Spinal cord (tissue), 10 donors: ENCODE results near the gene THUMPD1. TPM values are rescaled to one million over a fixed set of nuclear protein-coding genes. Genes with fewer than 3 reads are reported as not detected.
"Not testable (repeated sequence)": the region's sequence is repeated elsewhere in the genome, so short reads cannot be mapped to it uniquely, and the experiment has no call there.

ENCODE experiments used
- DNase-seq, 6 donors: peaks; one replicate each; pipeline versions ENCODE4 v3.0.0 to v3.0.0-alpha.2; 2013 to 2015; ENCODE audit warnings: low spot score in 6 of 6, low read depth in 4 of 6
- H3K27ac ChIP-seq: one replicate; pipeline ENCODE4 v1.5.1; 2013; ENCODE audit warnings: low read depth, low read length, control low read depth
- H3K27me3 ChIP-seq: one replicate; pipeline ENCODE4 v1.6.1; 2013; ENCODE audit warnings: low read length; ENCODE audit not compliant: control insufficient read depth, insufficient read depth
- H3K36me3 ChIP-seq: one replicate; pipeline ENCODE4 v1.6.1; 2013; ENCODE audit warnings: low read length; ENCODE audit not compliant: control insufficient read depth, insufficient read depth
- H3K4me1 ChIP-seq: one replicate; pipeline ENCODE4 v1.6.1; 2013; ENCODE audit warnings: low read length; ENCODE audit not compliant: control insufficient read depth, insufficient read depth
- H3K4me3 ChIP-seq: one replicate; pipeline ENCODE4 v1.5.1; 2013; ENCODE audit warnings: low read depth, low read length, control low read depth
- H3K9me3 ChIP-seq: one replicate; pipeline ENCODE4 v1.6.1; 2013; ENCODE audit warnings: low read length; ENCODE audit not compliant: control insufficient read depth, insufficient read depth
- WGBS: methylation state at CpG from one replicate; pipeline ENCODE4 v1.1.5; 2013; ENCODE audit warnings: missing lambda C conversion rate; ENCODE audit not compliant: insufficient coverage; 5-methylcytosine and 5-hydroxymethylcytosine counted together
- polyA plus RNA-seq, 2 donors: library from polyadenylated mRNA; unstranded; fragments of 120-200 nt; gene quantifications; one replicate each; pipeline ENCODE4 v1.2.1, GENCODE V29; 2013; ENCODE audit not compliant: insufficient read length in 2 of 2
- total RNA-seq, 2 donors: library from RNA; depleted of rRNA in 1 of 2; stranded (reverse); fragments of 120-200 nt in 1 of 2; fragments of >200 nt in 1 of 2; gene quantifications; one replicate each; pipeline versions ENCODE4 v1.2.3 to v1.2.4, GENCODE V29; 2013 to 2014
- donor health status: healthy.

THUMPD1 gene
- total and polyA plus RNA-seq, 4 donors, result 36.7 to 58.9 (median 44.7) TPM

DNA sequence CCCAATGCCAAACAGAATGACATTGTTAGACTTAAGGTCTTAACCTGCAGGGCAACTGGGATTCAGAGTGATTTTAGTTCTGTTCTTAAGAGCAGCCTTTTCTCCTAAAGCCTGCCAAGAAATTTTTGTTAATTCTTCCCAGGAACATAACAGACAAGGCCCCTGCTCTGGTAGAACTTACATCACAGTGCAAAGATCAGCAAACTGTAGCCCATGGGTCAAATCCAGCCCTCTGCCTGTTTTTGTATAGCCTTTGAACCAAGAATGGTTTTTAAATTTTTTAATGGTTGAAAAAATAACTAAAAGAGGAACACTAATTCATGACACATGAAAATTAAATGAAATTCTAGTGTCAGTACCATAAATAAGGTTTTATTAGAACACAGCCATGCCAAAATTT lies 26.0 kb upstream of the THUMPD1 start:
- Histone ChIP-seq H3K4me1 (no peaks in the 10 kb centered on the region), H3K9me3 (no peaks in the 10 kb centered on the region), H3K4me3 (no peak overlapping the region), H3K27me3 (no peaks in the 10 kb centered on the region), H3K27ac (no peak overlapping the region), H3K36me3 (no peaks in the 10 kb centered on the region)
- DNase-seq, result no peak

DNA sequence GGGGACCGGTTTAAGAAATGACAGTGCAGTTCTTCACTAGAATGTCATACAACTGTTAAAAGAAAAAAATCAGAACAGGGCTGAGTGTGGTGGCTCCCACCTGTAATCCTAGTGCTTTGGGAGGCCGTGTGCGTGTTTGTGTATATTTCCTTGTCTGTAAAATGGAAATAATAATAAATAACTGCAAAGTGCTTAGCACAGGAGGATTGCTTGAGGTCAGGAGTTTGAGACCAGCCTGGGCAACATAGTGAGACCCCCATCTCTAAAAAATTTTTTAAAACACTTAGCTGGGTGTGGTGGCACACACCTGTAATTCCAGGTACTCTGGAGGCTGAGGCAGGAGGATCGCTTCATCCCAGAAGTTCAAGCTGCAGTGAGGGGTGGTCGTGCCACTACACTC lies 24.7 kb upstream of the THUMPD1 start:
- Histone ChIP-seq H3K9me3 (no peaks in the 10 kb centered on the region), H3K36me3 (no peaks in the 10 kb centered on the region), H3K4me1 (no peaks in the 10 kb centered on the region), H3K27me3 (no peaks in the 10 kb centered on the region), H3K4me3 (no peak overlapping the region), H3K27ac (no peak overlapping the region)
- no peak for DNase-seq
- no CpG with 5 or more reads among the region's 5 CpGs for WGBS

DNA sequence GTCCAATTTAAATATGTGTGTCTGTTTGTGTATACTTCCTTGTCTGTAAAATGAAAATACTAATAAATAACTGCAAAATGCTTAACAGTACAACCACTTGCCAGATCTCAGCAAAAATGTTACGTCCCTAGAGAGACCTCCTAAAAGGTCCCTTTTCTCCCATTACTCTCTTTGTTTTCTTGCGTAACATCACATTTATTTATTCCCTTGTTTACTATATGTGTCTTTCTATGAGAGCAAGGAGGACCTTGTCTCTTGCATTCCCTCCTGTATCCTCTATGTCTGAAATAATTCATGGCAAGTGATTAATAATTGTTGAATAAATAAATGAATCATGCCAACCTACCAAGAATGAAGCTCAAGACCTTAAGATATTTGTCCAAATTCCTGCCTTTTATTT lies 24.1 kb upstream of the THUMPD1 start:
- H3K27ac ChIP-seq, result no peak overlapping the region
- no peaks in the 10 kb centered on the region for H3K27me3 ChIP-seq
- no peaks in the 10 kb centered on the region for H3K9me3 ChIP-seq
- no peak overlapping the region for H3K4me3 ChIP-seq
- no peak for DNase-seq
- WGBS, result no CpG with 5 or more reads among the region's 2 CpGs
- no peaks in the 10 kb centered on the region for H3K4me1 ChIP-seq
- no peaks in the 10 kb centered on the region for H3K36me3 ChIP-seq

DNA sequence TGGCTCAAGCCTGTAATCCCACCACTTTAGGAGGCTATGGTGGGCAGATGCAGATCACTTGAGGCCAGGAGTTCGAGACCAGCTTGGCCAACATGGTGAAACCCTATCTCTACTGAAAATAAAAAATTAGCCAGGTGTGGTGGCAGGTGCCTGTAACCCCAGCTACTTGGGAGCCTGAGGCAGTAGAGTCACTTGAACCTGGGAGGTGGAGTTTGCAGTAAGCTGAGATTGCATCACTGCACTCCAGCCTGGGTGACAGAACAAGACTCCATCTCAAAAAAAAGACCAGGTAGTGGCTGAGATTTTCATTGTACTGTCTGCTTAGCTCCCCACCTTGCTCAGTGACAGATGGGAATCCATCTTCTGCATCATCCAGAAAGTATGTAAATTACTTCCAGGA lies 22.8 kb upstream of the THUMPD1 start:
- H3K4me3 ChIP-seq, H3K27me3 ChIP-seq, H3K27ac ChIP-seq, H3K9me3 ChIP-seq, H3K36me3 ChIP-seq, H3K4me1 ChIP-seq, DNase-seq: not testable (repeated sequence)
- WGBS, result no CpG with 5 or more reads among the region's 1 CpG

DNA sequence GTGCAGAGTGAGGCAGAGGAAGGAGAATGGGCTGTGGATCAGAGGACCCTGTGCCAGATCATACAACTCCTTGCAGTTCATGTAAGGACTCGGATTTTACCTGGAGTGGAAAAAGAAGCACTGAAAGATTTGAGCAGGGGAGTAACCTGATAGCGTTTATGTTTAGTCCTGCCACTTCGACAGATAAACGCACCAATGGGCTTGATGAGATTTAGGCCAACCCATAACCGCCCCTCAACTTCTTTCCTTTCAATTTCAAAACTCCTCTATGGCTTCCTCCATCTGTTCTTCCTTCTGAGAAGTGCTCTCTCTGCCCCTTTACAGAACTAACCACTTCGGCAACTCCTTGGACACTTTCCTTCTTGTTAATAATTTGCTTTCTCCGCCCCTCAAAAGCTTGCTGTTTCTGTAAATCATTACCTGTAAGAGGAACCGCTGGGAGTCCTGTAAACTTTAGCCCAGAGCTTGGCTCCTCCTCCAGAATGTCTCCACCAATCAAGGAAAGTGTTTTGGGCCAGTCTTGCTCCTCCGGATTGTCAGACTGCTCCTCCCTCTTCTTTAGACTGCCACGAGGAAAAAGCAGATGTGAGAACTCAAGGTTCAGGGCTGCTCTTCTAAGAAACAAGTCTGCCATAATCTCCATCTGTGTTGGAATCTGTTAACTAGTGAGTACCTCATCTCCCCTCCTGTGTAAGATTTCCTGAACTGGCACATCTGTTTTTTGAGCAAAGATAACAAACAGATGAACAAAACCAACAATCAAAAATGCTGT lies 22.0 kb upstream of the THUMPD1 start, which contains the start of gene ACSM3:
ACSM3 (plus strand) TSS at position 554 of the 772 bp plus-strand sequence. CDS start 6,021 bp downstream, outside the sequence.
- Histone ChIP-seq H3K9me3 (no peaks in the 10 kb centered on the region), H3K27ac (no peak within 1 kb of the TSS), H3K4me3 (peak within 1 kb of the TSS; percentile 40), H3K27me3 (no peaks in the 10 kb centered on the region), H3K4me1 (no peaks in the 10 kb centered on the region), H3K36me3 (no peaks in the 10 kb centered on the region)
- peak in 2 of 6 donors; percentile 26 to 46 for DNase-seq
- 34% methylated on average over 9 of the region's 10 CpGs for WGBS

DNA sequence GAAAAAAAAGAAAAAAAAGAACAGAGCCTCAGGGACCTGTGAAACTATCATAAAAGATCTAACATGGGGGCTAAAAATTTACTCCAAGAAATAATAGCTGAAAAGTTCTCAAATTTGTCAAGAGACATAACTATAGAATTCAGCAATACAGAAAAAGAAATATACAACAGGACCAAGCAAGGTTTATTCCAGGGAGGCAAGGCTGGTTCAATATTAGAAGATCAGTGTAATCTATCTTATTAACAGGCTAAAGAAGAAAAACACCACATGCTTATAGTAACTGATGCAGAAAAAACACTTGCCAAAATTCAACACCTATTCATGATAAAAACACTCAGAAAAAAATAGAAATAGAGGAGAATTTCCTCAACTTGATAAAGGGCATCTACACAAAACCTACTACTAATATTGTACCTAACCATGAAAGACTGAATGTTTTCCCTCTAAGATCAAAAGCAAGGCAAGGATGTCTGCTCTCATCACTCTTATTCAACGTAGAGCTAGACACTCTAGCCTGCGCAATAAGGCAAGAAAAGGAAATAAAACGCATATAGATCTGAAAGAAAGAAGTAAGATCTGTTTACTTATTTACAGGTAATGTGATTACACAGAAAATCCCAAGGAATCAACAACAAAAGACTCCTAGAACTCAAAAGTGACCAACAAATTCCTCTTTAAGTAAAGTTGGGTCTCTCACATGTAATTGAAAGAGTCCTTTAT lies 20.9 kb upstream of the THUMPD1 start:
- Histone ChIP-seq H3K9me3 (no peaks in the 10 kb centered on the region), H3K4me1 (no peaks in the 10 kb centered on the region), H3K27me3 (no peaks in the 10 kb centered on the region), H3K27ac (no peak overlapping the region), H3K36me3 (no peaks in the 10 kb centered on the region), H3K4me3 (no peak overlapping the region)
- DNase-seq, result no peak
- no CpG with 5 or more reads among the region's 3 CpGs for WGBS

DNA sequence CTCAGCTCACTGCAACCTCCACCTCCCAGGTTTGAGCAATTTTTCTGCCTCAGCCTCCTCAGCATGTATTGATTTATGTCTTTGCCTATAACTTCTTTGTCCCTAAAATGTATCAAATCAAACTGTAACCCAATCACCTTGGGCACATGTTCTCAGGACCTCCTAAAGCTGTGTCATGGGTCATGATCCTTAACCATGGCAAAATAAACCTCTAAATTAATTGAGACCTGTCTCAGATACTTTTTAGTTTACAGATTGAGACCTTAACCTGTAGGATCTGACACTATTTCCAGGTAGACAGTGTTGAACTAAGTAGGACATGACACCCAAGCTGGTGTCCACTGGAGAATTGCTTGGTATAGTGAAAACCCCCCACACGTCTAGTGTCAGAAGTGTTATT lies 19.6 kb upstream of the THUMPD1 start:
- no peaks in the 10 kb centered on the region for H3K4me1 ChIP-seq
- no peak overlapping the region for H3K27ac ChIP-seq
- no peaks in the 10 kb centered on the region for H3K27me3 ChIP-seq
- no peak overlapping the region for H3K4me3 ChIP-seq
- DNase-seq, result no peak
- WGBS, result no CpG with 5 or more reads among the region's 1 CpG
- no peaks in the 10 kb centered on the region for H3K36me3 ChIP-seq
- no peaks in the 10 kb centered on the region for H3K9me3 ChIP-seq

DNA sequence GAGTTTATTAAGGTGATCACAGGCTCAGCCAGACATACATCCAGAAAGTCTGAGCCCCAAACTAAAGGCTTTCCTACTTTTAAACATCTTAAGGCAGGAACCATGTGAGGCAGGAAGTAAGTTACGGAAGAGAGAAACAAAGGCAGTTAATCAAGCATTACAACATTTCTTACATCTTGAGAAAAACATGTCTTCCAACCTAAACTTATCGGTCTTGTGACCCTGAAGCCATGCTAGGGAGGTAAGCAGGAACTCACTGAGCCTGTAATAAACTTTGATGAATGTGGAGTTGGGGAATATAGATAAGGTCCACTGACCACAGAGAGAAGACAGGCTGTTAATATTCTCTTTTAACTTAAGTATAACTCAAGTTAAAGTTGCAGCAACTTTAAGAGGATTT lies 18.7 kb upstream of the THUMPD1 start:
- WGBS, result no CpG with 5 or more reads among the region's 2 CpGs
- Histone ChIP-seq H3K27ac (no peak overlapping the region), H3K36me3 (no peaks in the 10 kb centered on the region), H3K27me3 (no peaks in the 10 kb centered on the region), H3K4me3 (no peak overlapping the region), H3K4me1 (no peaks in the 10 kb centered on the region), H3K9me3 (no peaks in the 10 kb centered on the region)
- DNase-seq, result no peak

DNA sequence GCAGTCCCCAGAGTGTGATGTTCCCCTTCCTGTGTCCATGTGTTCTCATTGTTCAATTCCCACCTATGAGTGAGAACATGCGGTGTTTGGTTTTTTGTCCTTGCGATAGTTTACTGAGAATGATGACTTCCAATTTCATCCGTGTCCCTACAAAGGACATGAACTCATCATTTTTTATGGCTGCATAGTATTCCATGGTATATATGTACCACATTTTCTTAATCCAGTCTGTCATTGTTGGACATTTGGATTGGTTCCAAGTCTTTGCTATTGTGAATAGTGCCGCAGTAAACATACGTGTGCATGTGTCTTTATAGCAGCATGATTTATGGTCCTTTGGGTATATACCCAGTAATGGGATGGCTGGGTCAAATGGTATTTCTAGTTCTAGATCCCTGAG lies 14.2 kb upstream of the THUMPD1 start:
- H3K36me3 ChIP-seq, H3K4me1 ChIP-seq, H3K9me3 ChIP-seq, H3K27me3 ChIP-seq, H3K4me3 ChIP-seq, H3K27ac ChIP-seq, DNase-seq: not testable (repeated sequence)
- WGBS, result no CpG with 5 or more reads among the region's 5 CpGs

DNA sequence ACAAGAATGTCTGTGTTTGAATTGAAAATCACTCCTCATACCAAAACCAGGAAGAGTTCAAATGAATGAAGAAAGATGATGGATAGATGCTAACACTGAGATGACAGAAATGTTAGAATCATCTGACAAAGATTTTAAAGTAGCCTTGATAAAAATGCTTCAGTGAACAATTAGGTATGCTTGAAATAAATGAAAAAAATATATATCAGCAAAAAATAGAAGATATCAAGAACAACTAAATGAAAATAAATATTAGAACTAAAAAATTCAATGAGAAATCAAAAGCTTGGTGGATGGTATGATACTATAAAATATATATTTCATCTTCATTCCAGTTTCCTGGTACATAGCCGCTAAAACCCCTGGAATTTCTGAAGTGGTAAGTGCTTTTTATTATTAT lies 13.6 kb upstream of the THUMPD1 start:
- DNase-seq, result no peak
- Histone ChIP-seq H3K27ac (no peak overlapping the region), H3K4me1 (no peaks in the 10 kb centered on the region), H3K9me3 (no peaks in the 10 kb centered on the region), H3K27me3 (no peaks in the 10 kb centered on the region), H3K36me3 (no peaks in the 10 kb centered on the region), H3K4me3 (no peak overlapping the region)
- no CpG with 5 or more reads among the region's 1 CpG for WGBS
